ACC112 (cell line): Measurements from ENCODE around the gene DLGAP4.

Experiments
- H2AFZ ChIP-seq: fragments of 200-600 bp; sonication (generic); one replicate; pipeline ENCODE4 v1.6.0; 2017; ENCODE audit warnings: antibody characterized with exemption, low read length; ENCODE audit not compliant: unreplicated experiment
- H3K27ac ChIP-seq: fragments of 200-600 bp; sonication (generic); 2 replicates; pipeline ENCODE4 v1.5.1; 2014; ENCODE audit warnings: low read depth, mild to moderate bottlenecking, antibody characterized with exemption, low read length, moderate library complexity
- H3K27me3 ChIP-seq: fragments of 200-600 bp; sonication (generic); 2 replicates; pipeline ENCODE4 v1.6.1; 2014; ENCODE audit warnings: mild to moderate bottlenecking, antibody characterized with exemption, low read length, moderate library complexity, mixed read lengths; ENCODE audit not compliant: insufficient read depth
- H3K36me3 ChIP-seq: fragments of 200-600 bp; sonication (generic); 2 replicates; pipeline ENCODE4 v1.6.1; 2016; ENCODE audit warnings: mild to moderate bottlenecking, antibody characterized with exemption, low read length, moderate library complexity, mixed read lengths; ENCODE audit not compliant: insufficient read depth
- H3K4me1 ChIP-seq: fragments of 200-600 bp; sonication (generic); one replicate; pipeline ENCODE4 v1.6.1; 2016; ENCODE audit warnings: low read length, mixed read lengths; ENCODE audit not compliant: insufficient read depth, unreplicated experiment, control insufficient read depth
- H3K4me3 ChIP-seq: fragments of 200-600 bp; sonication (generic); 2 replicates; pipeline ENCODE4 v1.5.1; 2014; ENCODE audit warnings: mild to moderate bottlenecking, low read depth, low read length
- H3K79me2 ChIP-seq: fragments of 200-600 bp; sonication (generic); one replicate; pipeline ENCODE4 v1.6.0; 2016; ENCODE audit warnings: low read length; ENCODE audit not compliant: control insufficient read depth, unreplicated experiment, insufficient read depth

Gene DLGAP4

GRCh38 chr20:36275441-36276189 is 30.5 kb upstream of the DLGAP4 start:
- Histone ChIP-seq H3K4me1 (no peaks in the 10 kb centered on the region), H2AFZ (no peak overlapping the region), H3K79me2 (no peaks in the 10 kb centered on the region), H3K27me3 (peaks cover 36% of the 10 kb centered on the region), H3K27ac (no peak overlapping the region), H3K4me3 (no peak overlapping the region), H3K36me3 (no peaks in the 10 kb centered on the region)

- Histone ChIP-seq H3K36me3 (no peaks in the 10 kb centered on the region), H3K79me2 (no peaks in the 10 kb centered on the region), H2AFZ (no peak overlapping the region), H3K27ac (no peak overlapping the region), H3K27me3 (peaks cover 52% of the 10 kb centered on the region), H3K4me3 (no peak overlapping the region), H3K4me1 (no peaks in the 10 kb centered on the region)
Measured at GRCh38 chr20:36277546-36277945, 28.6 kb upstream of the DLGAP4 start.

- Histone ChIP-seq H3K4me1 (no peaks in the 10 kb centered on the region), H3K4me3 (no peak overlapping the region), H2AFZ (no peak overlapping the region), H3K27ac (no peak overlapping the region), H3K79me2 (no peaks in the 10 kb centered on the region), H3K36me3 (no peaks in the 10 kb centered on the region), H3K27me3 (peaks cover 69% of the 10 kb centered on the region)
Measured at GRCh38 chr20:36279362-36279761, 26.8 kb upstream of the DLGAP4 start.

- Histone ChIP-seq H3K27me3 (peaks cover 73% of the 10 kb centered on the region), H3K27ac (no peak overlapping the region)
Measured at GRCh38 chr20:36279776-36280175, 26.4 kb upstream of the DLGAP4 start.

GRCh38 chr20:36281785-36282380 is 24.3 kb upstream of the DLGAP4 start:
- no peaks in the 10 kb centered on the region for H3K4me1 ChIP-seq
- no peak overlapping the region for H2AFZ ChIP-seq
- H3K36me3 ChIP-seq = no peaks in the 10 kb centered on the region
- no peak overlapping the region for H3K4me3 ChIP-seq
- peaks cover 88% of the 10 kb centered on the region for H3K27me3 ChIP-seq
- no peak overlapping the region for H3K27ac ChIP-seq
- H3K79me2 ChIP-seq = no peaks in the 10 kb centered on the region

More at GRCh38 chr20:36279776-36280175, 26.4 kb upstream of the DLGAP4 start:
- Histone ChIP-seq H3K79me2 (no peaks in the 10 kb centered on the region), H3K4me1 (no peaks in the 10 kb centered on the region), H3K4me3 (no peak overlapping the region), H2AFZ (no peak overlapping the region), H3K36me3 (no peaks in the 10 kb centered on the region)

GRCh38 chr20:36284751-36285150 is 21.4 kb upstream of the DLGAP4 start:
- Histone ChIP-seq H3K36me3 (no peaks in the 10 kb centered on the region), H3K27me3 (peaks cover 93% of the 10 kb centered on the region), H3K4me3 (no peak overlapping the region), H2AFZ (no peak overlapping the region), H3K27ac (no peak overlapping the region), H3K79me2 (no peaks in the 10 kb centered on the region), H3K4me1 (no peaks in the 10 kb centered on the region)

- H3K36me3 ChIP-seq = no peaks in the 10 kb centered on the region
- H3K4me3 ChIP-seq = no peak overlapping the region
- no peaks in the 10 kb centered on the region for H3K79me2 ChIP-seq
- no peaks in the 10 kb centered on the region for H3K4me1 ChIP-seq
- H3K27ac ChIP-seq = no peak overlapping the region
- no peak overlapping the region for H2AFZ ChIP-seq
- H3K27me3 ChIP-seq = peaks cover 95% of the 10 kb centered on the region
Measured at GRCh38 chr20:36285746-36286447, 20.2 kb upstream of the DLGAP4 start.

GRCh38 chr20:36297656-36298055 is 8.5 kb upstream of the DLGAP4 start:
- Histone ChIP-seq H3K4me1 (no peaks in the 10 kb centered on the region), H3K4me3 (no peak overlapping the region), H2AFZ (no peak overlapping the region), H3K79me2 (no peaks in the 10 kb centered on the region), H3K27me3 (peaks cover 87% of the 10 kb centered on the region), H3K27ac (no peak overlapping the region), H3K36me3 (no peaks in the 10 kb centered on the region)

GRCh38 chr20:36298061-36298460 is 8.1 kb upstream of the DLGAP4 start:
- H3K36me3 ChIP-seq = no peaks in the 10 kb centered on the region
- no peak overlapping the region for H3K27ac ChIP-seq
- peaks cover 89% of the 10 kb centered on the region for H3K27me3 ChIP-seq
- H3K4me3 ChIP-seq = no peak overlapping the region
- no peaks in the 10 kb centered on the region for H3K4me1 ChIP-seq
- no peaks in the 10 kb centered on the region for H3K79me2 ChIP-seq
- H2AFZ ChIP-seq = no peak overlapping the region

GRCh38 chr20:36298795-36299339 is 7.3 kb upstream of the DLGAP4 start:
- H2AFZ ChIP-seq = no peak overlapping the region
- H3K4me1 ChIP-seq = no peaks in the 10 kb centered on the region
- peaks cover 94% of the 10 kb centered on the region for H3K27me3 ChIP-seq
- no peak overlapping the region for H3K4me3 ChIP-seq
- no peaks in the 10 kb centered on the region for H3K79me2 ChIP-seq
- no peak overlapping the region for H3K27ac ChIP-seq
- no peaks in the 10 kb centered on the region for H3K36me3 ChIP-seq
